Endothelial cell of umbilical vein (primary cell): ENCODE measurements around the gene GMPPA. TPM values are rescaled to one million over a fixed set of nuclear protein-coding genes. Genes with fewer than 3 reads are reported as not detected.

Experiments used
- BruUV-seq: library from RNA; stranded (reverse); fragments of 400-500 nt; replicated peaks from 2 replicates; lab custom pipeline; 2021; lab: Mats Ljungman, UMichigan
- CTCF ChIA-PET: fragments of 300-600, 350-600 bp; sonication (Branson Sonifier 250); formaldehyde crosslinking; loops from one replicate; lab custom pipeline; 2021; ENCODE audit warnings: antibody characterized with exemption, inconsistent platforms; lab: Charles Lee
- POLR2A ChIA-PET: fragments of 300-600, 350-600 bp; sonication (Branson Sonifier 250); formaldehyde crosslinking; loops from one replicate; lab custom pipeline; 2021; ENCODE audit warnings: antibody characterized with exemption, inconsistent platforms; lab: Charles Lee
- DNase-seq: peaks from one replicate; pipeline ENCODE4 v3.0.0-alpha.2; 2011; ENCODE audit warnings: low read depth, low spot score
- FAIRE-seq: peaks from 2 replicates; lab custom pipeline; 2011; peaks lifted over from hg19 to GRCh38; lab: Jason Lieb, UNC
- H2AFZ ChIP-seq: 2 replicates; pipeline ENCODE4 v1.6.0; 2012; ENCODE audit warnings: low read depth, low read length, control low read depth, inconsistent platforms
- H3K27ac ChIP-seq: 2 replicates; pipeline ENCODE4 v1.5.1; 2011; ENCODE audit warnings: low read depth, mild to moderate bottlenecking, control low read depth, low read length, moderate library complexity; ENCODE audit not compliant: insufficient read depth
- H3K27me3 ChIP-seq, 2 experiments: 2 replicates each; pipeline versions ENCODE4 v1.6.0 to v1.6.1; 2011; ENCODE audit warnings: low read length in 2 of 2, mixed read lengths in 1 of 2; ENCODE audit not compliant: control insufficient read depth in 2 of 2, insufficient read depth in 2 of 2
- H3K36me3 ChIP-seq, 2 experiments: 2 replicates in 1 of 2; 3 replicates in 1 of 2; pipeline ENCODE4 v1.5.1; 2011; ENCODE audit warnings: low read length in 2 of 2, mild to moderate bottlenecking in 1 of 2, moderate library complexity in 1 of 2; ENCODE audit not compliant: control insufficient read depth in 2 of 2, insufficient read depth in 2 of 2; ENCODE audit errors: extremely low read depth in 1 of 2
- H3K4me1 ChIP-seq: 3 replicates; pipeline ENCODE4 v1.5.1; 2011; ENCODE audit warnings: mild to moderate bottlenecking, low read length; ENCODE audit not compliant: control insufficient read depth, insufficient read depth; ENCODE audit errors: extremely low read depth
- H3K4me2 ChIP-seq: 2 replicates; pipeline ENCODE4 v1.6.1; 2011; ENCODE audit warnings: low read length, control low read depth, mixed read lengths; ENCODE audit not compliant: insufficient read depth
- H3K4me3 ChIP-seq, 3 experiments: fragments of 200-600 bp in 1 of 3; sonication (generic), shearing (Covaris generic) in 1 of 3; replicated peaks in 1 of 3; 2 replicates each; pipeline ENCODE4 v1.5.1; 2011 to 2016; ENCODE audit warnings: control low read depth in 3 of 3, low read length in 3 of 3, mild to moderate bottlenecking in 2 of 3, inconsistent platforms in 1 of 3, low read depth in 1 of 3, moderate library complexity in 1 of 3; ENCODE audit not compliant: insufficient read depth in 1 of 3
- H3K79me2 ChIP-seq: 2 replicates; pipeline ENCODE4 v1.6.0; 2012; ENCODE audit warnings: low read length, inconsistent platforms; ENCODE audit not compliant: control insufficient read depth, insufficient read depth
- H3K9ac ChIP-seq: replicated peaks from 2 replicates; pipeline ENCODE3; 2011; ENCODE audit warnings: low read length, control low read depth; ENCODE audit not compliant: insufficient read depth; ENCODE audit errors: extremely low read depth
- H3K9me1 ChIP-seq: replicated peaks from 3 replicates; pipeline ENCODE4 v1.6.0; 2011; ENCODE audit warnings: mild to moderate bottlenecking, low read length; ENCODE audit not compliant: control insufficient read depth, insufficient read depth; ENCODE audit errors: extremely low read depth
- H3K9me3 ChIP-seq: replicated peaks from 2 replicates; pipeline ENCODE4 v1.5.1; 2012; ENCODE audit warnings: low read length, inconsistent platforms; ENCODE audit not compliant: control insufficient read depth, insufficient read depth
- H4K20me1 ChIP-seq: replicated peaks from 2 replicates; pipeline ENCODE3; 2011; ENCODE audit warnings: mild to moderate bottlenecking, low read length; ENCODE audit not compliant: control insufficient read depth, insufficient read depth; ENCODE audit errors: extremely low read depth
- FOS ChIP-seq: IDR thresholded peaks from 2 replicates; pipeline ENCODE4 v1.6.1; 2011; ENCODE audit warnings: mild to moderate bottlenecking, low read length, moderate library complexity, borderline replicate concordance; ENCODE audit not compliant: insufficient read depth
- GATA2 ChIP-seq: IDR thresholded peaks from 2 replicates; pipeline ENCODE4 v1.7.0; 2011; ENCODE audit warnings: low read depth, mild to moderate bottlenecking, moderate library complexity, mixed read lengths, low read length; ENCODE audit not compliant: insufficient read length, insufficient read depth
- JUN ChIP-seq: IDR thresholded peaks from 2 replicates; pipeline ENCODE4 v1.6.1; 2011; ENCODE audit warnings: borderline replicate concordance, low read depth; ENCODE audit not compliant: insufficient read length, insufficient read depth
- MAX ChIP-seq: IDR thresholded peaks from 2 replicates; pipeline ENCODE4 v1.6.1; 2011; ENCODE audit not compliant: insufficient read depth, insufficient read length
- MYC ChIP-seq: IDR thresholded peaks from one replicate; pipeline ENCODE4 v1.6.1; 2011; ENCODE audit warnings: mild to moderate bottlenecking, low read depth, low read length
- POLR2A ChIP-seq: IDR thresholded peaks from 2 replicates; pipeline ENCODE4 v1.6.1; 2012; ENCODE audit warnings: low read depth, mild to moderate bottlenecking, control low read depth, low read length
- POLR2AphosphoS5 ChIP-seq: IDR thresholded peaks from 2 replicates; pipeline ENCODE4 v1.6.1; 2012; ENCODE audit warnings: low read depth, mild to moderate bottlenecking, control low read depth, low read length, moderate library complexity; ENCODE audit not compliant: insufficient read depth
- dilution Hi-C: fragments of 300-500 bp; cut with MboI; formaldehyde crosslinking; loops from one replicate; pipeline ENCODE4 v1.15.0; 2019; ENCODE audit warnings: low sequenced_read_pairs; ENCODE audit not compliant: extremely low pct_ligation_motif_present
- intact Hi-C: fragments of 100-400 bp; cut with micrococcal nuclease; formaldehyde crosslinking; loops from one replicate; pipeline ENCODE4 v1.10.0; 2022
- polyA plus RNA-seq, 4 experiments: library from polyadenylated mRNA; depleted of rRNA in 3 of 4; stranded (reverse) in 3 of 4; unstranded in 1 of 4; fragments of >200 nt; gene quantifications; 2 replicates each; pipeline versions ENCODE4 v1.2.1 to v1.2.3, GENCODE V29; 2011 to 2012; ENCODE audit warnings: missing spikeins in 1 of 4
- total RNA-seq: library from RNA; stranded (reverse); gene quantifications from 2 replicates; pipeline ENCODE4 v1.2.3, GENCODE V29; 2021

The GMPPA gene
- total and polyA plus RNA-seq, 2 donors (not counting 3 experiments of a cell fraction or from before 2014, with no cell fraction given): 39.1 to 104 TPM

- H3K9me1 ChIP-seq: no peaks in the 10 kb centered on the region
- CTCF ChIA-PET: interaction anchor here (0.7 to 19.9 kb wide), 31 partner anchors 12 to 467 kb away, joined by 3 to 731 read pairs (median 6); partner anchors contain the start of genes ASIC4, CHPF, DNPEP and OBSL1
- no peak overlapping the region for H3K9ac ChIP-seq
- TF ChIP-seq GATA2 (no peak), MAX (no peak), POLR2AphosphoS5 (no peak), JUN (no peak), MYC (no peak), FOS (no peak), POLR2A (no peak)
- H3K27me3 ChIP-seq: peaks cover 33 to 36% of the 10 kb centered on the region in 2 experiments
- peaks cover 12% of the 10 kb centered on the region for H3K4me1 ChIP-seq
- H3K4me3 ChIP-seq: no peak overlapping the region
- POLR2A ChIA-PET: no interaction called here
- H3K9me3 ChIP-seq: no peaks in the 10 kb centered on the region
- no peak for FAIRE-seq
- H3K36me3 ChIP-seq: no peaks in the 10 kb centered on the region
- no peaks in the 10 kb centered on the region for H3K79me2 ChIP-seq
- dilution Hi-C loops: no loop called here
- H3K27ac ChIP-seq: no peak overlapping the region
- H4K20me1 ChIP-seq: no peaks in the 10 kb centered on the region
- BruUV-seq: no TSS peak
- no peak for DNase-seq
- no peak overlapping the region for H3K4me2 ChIP-seq
- H2AFZ ChIP-seq: no peak overlapping the region
- intact Hi-C loops: no loop called here
These were observed 2.4 kb upstream of the GMPPA start for GRCh38 chr2:219496247-219496824.
